GM18858 (cell line): ENCODE data around the gene ECHDC3.

Experiments
- ATAC-seq: cut with Tn5 transposase; IDR thresholded peaks from one replicate; pipeline ENCODE4 v1.9.1; 2021; ENCODE audit not compliant: unreplicated experiment

The ECHDC3 gene

DNA sequence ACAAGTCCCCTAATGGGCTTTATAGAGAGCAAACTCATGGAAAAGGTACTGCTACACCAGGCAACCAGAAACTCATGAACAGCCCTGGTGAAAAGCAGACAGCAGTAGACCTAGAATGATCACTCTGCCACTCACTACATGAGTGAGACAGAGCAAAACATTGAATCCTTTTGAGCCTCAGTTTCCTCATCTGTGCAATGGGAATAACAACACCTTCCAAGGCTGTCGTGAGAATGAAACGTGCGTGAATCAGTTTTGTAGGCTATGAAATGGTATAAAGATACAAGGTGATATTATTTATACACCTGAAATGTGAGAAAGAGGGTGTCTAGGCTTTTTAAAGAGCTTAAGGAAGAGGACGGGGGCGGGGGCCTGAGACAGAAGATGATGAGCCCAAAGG is 66.6 kb downstream of the ECHDC3 start:
- ATAC-seq = no peak

DNA sequence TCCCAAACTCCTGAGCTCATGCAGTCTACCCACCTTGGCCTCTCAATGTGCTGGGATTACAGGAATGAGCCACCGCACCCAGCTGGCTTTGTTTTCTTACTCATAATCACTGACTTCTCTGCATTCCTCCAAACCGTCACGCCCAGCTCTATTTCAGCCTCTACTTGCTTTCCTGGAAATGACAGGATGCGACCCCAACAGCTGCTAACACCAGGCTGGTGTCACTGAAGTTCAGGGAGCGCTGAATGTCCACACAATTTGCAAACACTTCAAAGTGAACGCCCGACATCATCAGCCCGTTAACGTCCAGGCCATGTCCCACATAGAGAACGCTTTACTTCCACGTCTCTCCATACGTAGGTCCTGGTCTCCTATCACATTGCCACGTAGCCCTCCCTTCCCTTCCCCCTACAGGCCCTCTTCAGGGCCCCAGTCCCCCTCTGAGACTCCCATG is 68.2 kb downstream of the ECHDC3 start:
- no peak for ATAC-seq

DNA sequence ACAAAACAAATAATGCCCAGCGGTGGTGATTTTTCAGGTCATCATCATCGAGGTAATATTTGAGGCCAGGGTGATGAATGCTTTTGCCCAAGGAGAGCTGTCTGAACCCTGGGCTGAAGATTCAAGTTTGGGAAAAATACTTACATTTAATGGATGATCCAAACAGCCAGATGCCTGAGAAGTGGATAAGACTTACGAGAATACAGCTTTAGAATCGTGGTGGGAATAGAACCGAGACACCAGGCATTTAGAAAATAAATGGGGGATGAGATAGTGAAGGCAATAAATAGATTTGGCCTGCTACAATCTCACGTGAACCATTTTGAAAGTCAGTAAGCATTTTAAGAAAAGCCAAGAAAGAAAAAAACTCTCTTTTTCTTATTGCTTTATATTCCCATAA is 68.8 kb downstream of the ECHDC3 start:
- no peak for ATAC-seq

DNA sequence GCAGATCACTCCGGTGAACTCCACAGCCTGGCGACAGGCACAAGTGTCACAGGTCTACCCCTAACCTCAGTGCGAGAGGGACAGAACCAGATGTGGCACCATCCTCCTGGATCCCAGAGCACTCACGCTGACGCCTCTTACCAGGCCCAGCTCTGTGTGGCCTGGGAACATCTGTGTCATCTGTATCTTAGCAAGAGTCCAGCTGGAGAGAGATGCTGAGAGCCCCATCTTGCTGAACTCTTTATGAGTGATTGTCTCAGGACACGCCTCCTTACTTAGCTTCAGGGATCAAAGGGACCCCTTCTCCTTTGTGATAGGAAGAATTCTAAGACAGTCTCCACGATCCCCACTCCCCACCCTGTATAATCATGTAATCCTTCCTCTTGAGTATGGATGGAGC is 71.0 kb downstream of the ECHDC3 start:
- ATAC-seq = no peak
